HK-2 (cell line): Measurements from ENCODE around the gene NCKAP1.
"Not testable (repeated sequence)": the region's sequence is repeated elsewhere in the genome, so short reads cannot be mapped to it uniquely, and the experiment has no call there.

Source experiments
- DNase-seq: peaks from one replicate; pipeline ENCODE4 v3.0.0-alpha.2; 2018; ENCODE audit not compliant: unreplicated experiment

NCKAP1 gene

GRCh38 chr2:182880100-182880499, 158.2 kb downstream of the NCKAP1 start:
- not testable (repeated sequence) for DNase-seq

DNA sequence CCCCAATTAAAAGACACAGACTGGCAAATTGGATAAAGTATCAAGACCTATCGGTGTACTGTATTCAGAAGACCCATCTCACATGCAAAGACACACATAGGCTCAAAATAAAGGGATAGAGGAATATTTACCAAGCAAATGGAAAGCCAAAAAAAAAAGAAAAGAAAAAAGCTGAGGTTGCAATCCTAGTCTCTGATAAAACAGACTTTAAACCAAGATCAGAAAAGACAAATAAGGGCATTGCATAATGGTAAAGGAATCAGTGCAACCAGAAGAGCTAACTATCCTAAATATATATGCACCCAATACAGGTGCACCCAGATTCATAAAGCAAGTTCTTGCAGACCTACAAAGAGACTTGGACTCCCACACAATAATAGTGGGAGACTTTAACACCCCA, 161.6 kb downstream of the NCKAP1 start:
- not testable (repeated sequence) for DNase-seq

GRCh38 chr2:182870227-182870626, 168.0 kb downstream of the NCKAP1 start:
- no peak for DNase-seq

GRCh38 chr2:182868054-182868796, 170.0 kb downstream of the NCKAP1 start:
- DNase-seq: no peak

DNA sequence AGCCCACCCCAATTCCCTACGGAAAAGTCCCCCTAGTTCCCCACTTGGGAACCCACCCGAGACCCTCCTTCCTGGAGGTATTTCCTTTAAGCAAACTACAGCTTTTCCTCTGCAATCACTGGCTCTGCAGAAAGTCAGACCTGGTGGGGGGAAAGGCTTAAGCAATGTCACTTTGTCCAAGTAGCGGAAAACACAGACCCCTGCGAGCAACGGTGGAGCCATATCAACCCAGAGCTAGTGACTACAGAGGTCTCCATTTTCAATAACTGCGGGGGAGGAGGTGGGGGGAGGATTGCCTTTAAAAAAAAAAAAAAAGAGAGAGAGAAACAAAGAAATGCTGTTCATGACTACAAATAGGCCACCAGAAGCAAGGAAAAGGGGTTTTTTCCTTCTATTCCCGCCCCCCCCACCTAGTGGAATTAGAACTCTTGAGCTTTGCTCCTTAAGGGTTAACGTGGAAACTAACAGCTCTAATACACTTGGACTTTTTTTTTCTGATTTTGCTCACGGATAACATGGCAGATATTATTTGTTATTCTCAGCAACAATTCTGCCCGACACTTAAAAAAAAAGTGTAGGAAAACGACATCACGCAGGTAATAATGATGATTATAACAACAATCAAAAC, 170.7 kb downstream of the NCKAP1 start:
- no peak for DNase-seq

- DNase-seq: no peak
These were observed 171.5 kb downstream of the NCKAP1 start, which contains the start of gene FRZB for GRCh38 chr2:182866461-182867406. FRZB (minus strand) TSS chr2:182866637; CDS start chr2:182866552, 85 bp downstream.

DNA sequence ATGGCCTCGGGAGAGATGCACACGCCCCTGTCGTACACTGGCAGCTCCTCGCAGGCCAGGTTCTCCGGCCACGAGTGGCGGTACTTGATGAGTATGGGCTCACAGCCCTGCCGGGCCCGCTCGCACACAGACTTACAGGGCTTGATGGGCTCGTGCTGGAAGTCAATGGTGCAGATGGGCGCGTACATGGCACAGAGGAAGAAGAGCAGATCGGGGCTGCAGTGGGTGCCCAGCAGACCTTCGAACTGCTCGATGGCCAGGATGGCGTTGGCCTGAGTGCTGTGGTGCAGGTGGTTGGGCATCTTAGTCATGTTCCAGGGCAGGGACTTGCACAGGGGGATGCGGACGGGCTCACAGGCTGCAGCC, 172.2 kb downstream of the NCKAP1 start:
- DNase-seq: no peak

DNA sequence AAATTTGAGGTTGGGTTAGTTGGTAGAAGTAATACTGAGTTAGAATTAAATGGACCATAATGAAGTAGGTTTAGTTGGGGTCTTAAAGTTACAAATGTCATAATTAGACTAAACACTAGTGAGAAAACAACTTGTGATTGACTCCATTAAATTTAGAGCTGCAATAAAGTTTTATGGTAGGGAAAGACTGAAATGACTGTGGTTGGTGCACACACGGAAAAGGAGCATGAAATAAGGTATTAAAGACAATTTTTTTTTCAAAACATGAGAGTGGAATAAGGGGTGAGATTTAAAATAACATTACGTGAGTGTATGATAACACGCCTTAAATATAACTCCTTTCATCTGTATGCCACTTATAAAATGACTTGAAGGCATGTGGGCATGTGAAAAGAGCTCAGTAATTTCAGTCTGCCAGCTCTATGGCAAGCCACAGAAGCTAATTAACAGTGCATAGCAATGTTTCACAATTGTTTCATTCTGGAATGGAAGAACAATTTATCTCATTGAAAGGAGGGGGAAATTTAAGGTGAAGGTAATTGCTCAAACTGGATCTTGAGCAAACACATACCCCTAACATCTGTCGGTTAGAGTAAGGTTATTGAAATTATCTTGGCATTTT, 173.2 kb downstream of the NCKAP1 start:
- no peak for DNase-seq

- no peak for DNase-seq
These were observed 174.6 kb downstream of the NCKAP1 start for GRCh38 chr2:182863642-182864041.

DNA sequence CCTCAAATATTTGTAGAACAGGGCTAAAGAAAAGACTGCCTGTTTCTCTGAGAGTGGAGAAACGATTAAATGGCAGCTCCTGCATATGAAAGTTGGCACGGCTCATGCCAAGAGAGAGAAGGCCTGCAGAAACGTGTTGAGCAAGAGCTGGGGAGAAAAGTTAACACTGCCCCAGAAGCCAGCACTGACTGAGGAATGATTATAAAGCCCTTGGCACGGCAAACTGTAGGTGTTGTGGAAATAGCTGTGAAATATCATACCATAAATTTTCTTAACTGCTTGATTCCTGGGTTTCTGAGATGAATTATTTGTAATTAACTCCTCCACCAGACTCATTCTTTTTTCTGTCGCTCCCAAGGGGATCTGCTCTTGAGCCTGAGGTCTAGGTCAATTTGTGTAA, 176.2 kb downstream of the NCKAP1 start:
- no peak for DNase-seq

DNA sequence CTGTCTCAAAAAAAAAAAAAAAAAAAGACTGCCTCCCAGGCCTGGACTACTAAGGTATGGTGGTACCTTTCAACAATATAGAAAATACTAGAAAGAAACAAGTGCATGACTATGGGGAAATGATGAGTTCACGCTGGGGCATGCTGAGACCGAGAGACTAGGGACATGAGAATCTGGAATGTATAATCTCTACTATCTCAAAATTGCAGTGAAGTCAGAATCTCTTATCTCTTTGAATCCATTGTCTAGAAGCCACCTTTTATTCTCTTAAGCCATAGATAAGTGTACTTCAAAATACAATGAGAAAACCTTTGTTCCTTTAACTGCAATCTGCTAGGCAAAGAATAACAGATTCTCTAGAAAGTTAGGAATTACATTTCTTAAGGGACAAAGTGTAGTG, 177.4 kb downstream of the NCKAP1 start:
- DNase-seq: no peak
